Effector CD4-positive, alpha-beta T cell (primary cell): ENCODE data around the gene TDG.
"Not testable (repeated sequence)": the region's sequence is repeated elsewhere in the genome, so short reads cannot be mapped to it uniquely, and the experiment has no call there.

Experiments used
- DNase-seq: peaks from one replicate; pipeline ENCODE4 v3.0.0-alpha.2; 2020

Gene TDG

GRCh38 chr12:104023710-104024109 lies 58.0 kb downstream of the TDG start:
- DNase-seq, result no peak

- DNase-seq, result no peak
Observed at GRCh38 chr12:104024348-104024747, 58.7 kb downstream of the TDG start.

- DNase-seq, result no peak
Observed at GRCh38 chr12:104025771-104026170, 60.1 kb downstream of the TDG start.

- no peak for DNase-seq
Observed at GRCh38 chr12:104026841-104027599, 61.3 kb downstream of the TDG start.

- DNase-seq, result not testable (repeated sequence)
Observed at GRCh38 chr12:104030596-104030995, 64.9 kb downstream of the TDG start.

- DNase-seq, result not testable (repeated sequence)
Observed at GRCh38 chr12:104036143-104036542, 70.5 kb downstream of the TDG start.
